NCI-H2029 (cell line): ENCODE results near the gene PPIE.

Experiments used
- DNase-seq: peaks from one replicate; lab custom pipeline; 2025; lab: John Stamatoyannopoulos, UW

PPIE gene

GRCh38 chr1:39738622-39739366 lies at the start of gene PPIE:
TSS of gene PPIE (plus strand) at chr1:39738882. CDS start at chr1:39738901, 19 bp downstream.
- DNase-seq = peak; percentile 100

GRCh38 chr1:39689214-39689613 lies 49.5 kb upstream of the PPIE start:
- no peak for DNase-seq

GRCh38 chr1:39689635-39690034 lies 49.0 kb upstream of the PPIE start:
- DNase-seq = peak; percentile 64

GRCh38 chr1:39690225-39690624 lies 48.5 kb upstream of the PPIE start:
- no peak for DNase-seq

GRCh38 chr1:39690794-39691382 lies 47.8 kb upstream of the PPIE start:
- no peak for DNase-seq

- peak; percentile 100 for DNase-seq
Observed at GRCh38 chr1:39691383-39692151, 47.1 kb upstream of the PPIE start, which contains the start of gene HPCAL4. TSS of gene HPCAL4 (minus strand) at chr1:39691433. CDS start at chr1:39684603, 6,830 bp downstream.

GRCh38 chr1:39692152-39693074 lies 46.3 kb upstream of the PPIE start:
- DNase-seq = peak; percentile 70

GRCh38 chr1:39694026-39694425 lies 44.7 kb upstream of the PPIE start:
- no peak for DNase-seq

GRCh38 chr1:39695016-39695415 lies 43.7 kb upstream of the PPIE start:
- DNase-seq = no peak

GRCh38 chr1:39696448-39696847 lies 42.2 kb upstream of the PPIE start:
- no peak for DNase-seq

- DNase-seq = no peak
Observed at GRCh38 chr1:39698568-39698967, 40.1 kb upstream of the PPIE start.

GRCh38 chr1:39699419-39699818 lies 39.3 kb upstream of the PPIE start:
- no peak for DNase-seq

GRCh38 chr1:39700348-39700747 lies 38.3 kb upstream of the PPIE start:
- no peak for DNase-seq

GRCh38 chr1:39701049-39701439 lies 37.6 kb upstream of the PPIE start:
- DNase-seq = peak; percentile 97

- DNase-seq = no peak
Observed at GRCh38 chr1:39704757-39705156, 33.9 kb upstream of the PPIE start.

GRCh38 chr1:39707506-39707905 lies 31.2 kb upstream of the PPIE start:
- no peak for DNase-seq

- DNase-seq = no peak
Observed at GRCh38 chr1:39711104-39711965, 27.3 kb upstream of the PPIE start.

- DNase-seq = no peak
Observed at GRCh38 chr1:39711966-39712340, 26.7 kb upstream of the PPIE start.

GRCh38 chr1:39713557-39713956 lies 25.1 kb upstream of the PPIE start:
- DNase-seq = no peak

GRCh38 chr1:39717809-39718208 lies 20.9 kb upstream of the PPIE start:
- no peak for DNase-seq
